SU-DHL-6 (cell line): ENCODE measurements around the gene ERBB4.

Source experiments
- H2AFZ ChIP-seq: fragments of 200-600 bp; sonication (generic); 2 replicates; pipeline ENCODE4 v1.6.1; 2014; ENCODE audit warnings: low read depth, mild to moderate bottlenecking, moderate library complexity, mixed read lengths, antibody characterized with exemption, low read length; ENCODE audit not compliant: severe bottlenecking
- H3F3A ChIP-seq: fragments of 200-600 bp; shearing (Covaris generic); 2 replicates; pipeline ENCODE4 v1.6.0; 2016; ENCODE audit warnings: antibody characterized with exemption, mild to moderate bottlenecking; ENCODE audit not compliant: insufficient read depth
- H3K27ac ChIP-seq: fragments of 200-600 bp; sonication (generic); 2 replicates; pipeline ENCODE4 v1.5.1; 2016; ENCODE audit warnings: low read depth, mild to moderate bottlenecking, low read length, moderate library complexity, mixed read lengths
- H3K27me3 ChIP-seq: fragments of 200-600 bp; sonication (generic), shearing (Covaris generic); 2 replicates; pipeline ENCODE4 v1.6.0; 2014; ENCODE audit warnings: mild to moderate bottlenecking, low read length
- H3K36me3 ChIP-seq: fragments of 200-600 bp; sonication (generic); 2 replicates; pipeline ENCODE4 v1.6.1; 2014; ENCODE audit warnings: mild to moderate bottlenecking, low read length, mixed read lengths
- H3K4me2 ChIP-seq: fragments of 300-600, 200-600 bp; shearing (Covaris generic), sonication (generic); 2 replicates; pipeline ENCODE4 v1.6.0; 2014; ENCODE audit warnings: low read length, low read depth, mild to moderate bottlenecking; ENCODE audit not compliant: poor library complexity, severe bottlenecking
- H3K4me3 ChIP-seq: fragments of 200-600 bp; sonication (generic); 2 replicates; pipeline ENCODE4 v1.5.1; 2014; ENCODE audit warnings: antibody characterized with exemption, low read length, mild to moderate bottlenecking, mixed read lengths; ENCODE audit not compliant: insufficient read depth, poor library complexity, severe bottlenecking
- H3K79me2 ChIP-seq: fragments of 200-600 bp; sonication (generic); 2 replicates; pipeline ENCODE4 v1.6.1; 2014; ENCODE audit warnings: mild to moderate bottlenecking, low read length, moderate library complexity; ENCODE audit not compliant: insufficient read depth
- H3K9ac ChIP-seq: fragments of 200-600 bp; sonication (generic); 2 replicates; pipeline ENCODE4 v1.7.0; 2014; ENCODE audit warnings: mild to moderate bottlenecking, low read length
- H3K9me2 ChIP-seq: fragments of 200-600 bp; sonication (generic); replicated peaks from 2 replicates; pipeline ENCODE4 v1.6.1; 2014; ENCODE audit warnings: low read length; ENCODE audit not compliant: insufficient read depth
- H3K9me3 ChIP-seq: fragments of 200-600 bp; sonication (generic); 2 replicates; pipeline ENCODE4 v1.6.1; 2014; ENCODE audit warnings: low read length, mixed read lengths; ENCODE audit not compliant: insufficient read depth
- H4K20me1 ChIP-seq: fragments of 200-600 bp; sonication (generic); 2 replicates; pipeline ENCODE4 v1.6.1; 2014; ENCODE audit warnings: low read depth, mild to moderate bottlenecking, antibody characterized with exemption, low read length, moderate library complexity, mixed read lengths
- EZH2phosphoT487 ChIP-seq: fragments of 200-600 bp; sonication (generic), shearing (Covaris generic); conservative IDR thresholded peaks from 2 replicates; pipeline ENCODE4 v1.6.1; 2018; ENCODE audit warnings: mild to moderate bottlenecking, antibody characterized with exemption, low read length, moderate library complexity, mixed read lengths
- TF ChIP-seq, protein P1 (sequence below): fragments of 200-600 bp; sonication (generic); IDR thresholded peaks from one replicate; pipeline ENCODE4 v1.5.1; 2017; ENCODE audit warnings: antibody characterized with exemption, mild to moderate bottlenecking, low read length, moderate library complexity; ENCODE audit not compliant: insufficient read depth, poor library complexity, severe bottlenecking

ERBB4 gene

DNA sequence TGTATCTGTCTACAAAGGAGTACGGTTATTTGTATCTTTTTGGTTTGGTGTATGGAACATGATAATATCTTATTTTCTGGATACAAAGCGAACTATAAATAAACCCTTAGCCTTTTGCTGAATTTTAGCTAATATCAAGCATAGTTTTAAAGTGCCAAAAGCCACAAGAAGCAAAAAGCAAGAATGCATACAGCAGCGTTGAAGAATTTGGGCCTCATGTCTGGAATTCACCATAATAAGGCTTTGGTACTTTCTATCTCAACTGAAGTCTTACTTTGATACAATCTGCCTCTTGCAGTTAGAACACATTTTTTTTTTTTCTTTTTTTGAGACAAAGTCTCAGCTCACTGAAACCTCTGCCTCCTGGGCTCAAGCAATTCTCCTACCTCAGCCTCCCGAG is 151.5 kb downstream of the ERBB4 start:
- Histone ChIP-seq H2AFZ (no peak overlapping the region), H3K27ac (no peak overlapping the region), H3F3A (no peaks in the 10 kb centered on the region), H3K9ac (no peak overlapping the region), H4K20me1 (no peaks in the 10 kb centered on the region), H3K9me3 (no peaks in the 10 kb centered on the region), H3K4me2 (no peak overlapping the region), H3K27me3 (no peaks in the 10 kb centered on the region), H3K4me3 (no peak overlapping the region), H3K9me2 (no peaks in the 10 kb centered on the region), H3K79me2 (no peaks in the 10 kb centered on the region), H3K36me3 (no peaks in the 10 kb centered on the region)
- TF ChIP-seq, protein P1, sequence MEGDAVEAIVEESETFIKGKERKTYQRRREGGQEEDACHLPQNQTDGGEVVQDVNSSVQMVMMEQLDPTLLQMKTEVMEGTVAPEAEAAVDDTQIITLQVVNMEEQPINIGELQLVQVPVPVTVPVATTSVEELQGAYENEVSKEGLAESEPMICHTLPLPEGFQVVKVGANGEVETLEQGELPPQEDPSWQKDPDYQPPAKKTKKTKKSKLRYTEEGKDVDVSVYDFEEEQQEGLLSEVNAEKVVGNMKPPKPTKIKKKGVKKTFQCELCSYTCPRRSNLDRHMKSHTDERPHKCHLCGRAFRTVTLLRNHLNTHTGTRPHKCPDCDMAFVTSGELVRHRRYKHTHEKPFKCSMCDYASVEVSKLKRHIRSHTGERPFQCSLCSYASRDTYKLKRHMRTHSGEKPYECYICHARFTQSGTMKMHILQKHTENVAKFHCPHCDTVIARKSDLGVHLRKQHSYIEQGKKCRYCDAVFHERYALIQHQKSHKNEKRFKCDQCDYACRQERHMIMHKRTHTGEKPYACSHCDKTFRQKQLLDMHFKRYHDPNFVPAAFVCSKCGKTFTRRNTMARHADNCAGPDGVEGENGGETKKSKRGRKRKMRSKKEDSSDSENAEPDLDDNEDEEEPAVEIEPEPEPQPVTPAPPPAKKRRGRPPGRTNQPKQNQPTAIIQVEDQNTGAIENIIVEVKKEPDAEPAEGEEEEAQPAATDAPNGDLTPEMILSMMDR = no peak
- no peak for TF ChIP-seq EZH2phosphoT487

DNA sequence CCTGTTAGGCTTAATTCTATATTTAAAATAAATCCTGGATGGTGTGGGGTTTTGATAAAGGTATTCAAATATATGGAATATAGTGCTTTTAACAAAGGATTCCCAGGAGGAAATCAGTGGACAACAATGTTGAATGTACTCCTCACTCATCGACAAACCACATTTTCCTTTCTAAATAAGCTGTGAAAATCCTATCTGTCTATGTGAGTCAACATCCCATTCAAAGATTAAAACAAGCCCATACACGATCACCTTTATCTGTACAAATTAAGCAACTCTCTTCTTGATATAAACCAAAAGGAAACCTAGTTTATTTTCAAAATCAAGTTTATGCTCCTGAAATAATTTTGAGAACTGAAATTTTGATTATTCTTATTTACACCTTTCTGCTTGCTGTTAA is 153.4 kb downstream of the ERBB4 start:
- TF ChIP-seq, protein P1 = no peak
- TF ChIP-seq EZH2phosphoT487 = no peak
- Histone ChIP-seq H3K27me3 (no peaks in the 10 kb centered on the region), H3K79me2 (no peaks in the 10 kb centered on the region), H3K4me3 (no peak overlapping the region), H3K9me2 (no peaks in the 10 kb centered on the region), H3K36me3 (no peaks in the 10 kb centered on the region), H3K9me3 (no peaks in the 10 kb centered on the region), H3F3A (no peaks in the 10 kb centered on the region), H4K20me1 (0 out of 2 replicates have a peak, but pooled peaks cover 4% of the 10 kb centered on the region), H3K27ac (no peak overlapping the region), H2AFZ (no peak overlapping the region), H3K4me2 (no peak overlapping the region), H3K9ac (no peak overlapping the region)

DNA sequence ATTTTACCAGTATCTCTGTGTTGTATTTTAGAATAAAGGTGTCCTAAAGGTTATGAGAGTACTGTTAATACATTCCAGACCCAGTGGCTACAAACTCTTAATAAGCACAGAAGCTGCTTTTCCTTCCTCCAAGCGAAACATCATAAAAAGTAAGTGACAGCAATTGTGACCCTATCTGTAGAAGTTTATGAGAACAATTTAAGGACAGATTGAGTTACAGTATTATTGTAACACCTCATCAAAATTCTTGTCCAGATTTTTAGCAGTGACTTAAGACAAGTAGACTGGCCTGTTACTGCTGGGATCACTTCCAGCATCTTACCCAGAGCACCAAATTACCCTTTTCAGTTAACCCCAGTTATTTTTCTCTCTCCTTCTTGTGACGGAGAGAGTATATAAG is 154.6 kb downstream of the ERBB4 start:
- H4K20me1 ChIP-seq = 0 out of 2 replicates have a peak, but pooled peaks cover 4% of the 10 kb centered on the region
- H3K9me3 ChIP-seq = no peaks in the 10 kb centered on the region
- H3K36me3 ChIP-seq = no peaks in the 10 kb centered on the region
- no peaks in the 10 kb centered on the region for H3K9me2 ChIP-seq
- TF ChIP-seq, protein P1 = no peak
- TF ChIP-seq EZH2phosphoT487 = no peak
- H3K4me3 ChIP-seq = no peak overlapping the region
- H2AFZ ChIP-seq = no peak overlapping the region
- no peak overlapping the region for H3K9ac ChIP-seq
- no peaks in the 10 kb centered on the region for H3K79me2 ChIP-seq
- H3K27me3 ChIP-seq = no peaks in the 10 kb centered on the region
- no peak overlapping the region for H3K27ac ChIP-seq
- H3F3A ChIP-seq = no peaks in the 10 kb centered on the region
- no peak overlapping the region for H3K4me2 ChIP-seq
